ENCODE measurements around the gene IYD.

Gene IYD

GRCh38 chr6:150403458-150404246 lies 34.8 kb downstream of the IYD start:
- TF ChIP-seq CTCF (IDR thresholded peaks at IDR 0.05; ENCODE audit: low read depth, low read length): no peak
- DNase-seq: no peak
- H3K27ac ChIP-seq: no peak overlapping the region

GRCh38 chr6:150406948-150407347 lies 38.1 kb downstream of the IYD start:
- DNase-seq: no peak
- TF ChIP-seq CTCF (IDR thresholded peaks at IDR 0.05; ENCODE audit: low read depth, low read length): no peak
- Histone ChIP-seq H3K9me3 (ENCODE audit: severe bottlenecking) (no peaks in the 10 kb centered on the region), H3K4me3 (ENCODE audit: low read depth, low read length) (no peak overlapping the region), H3K36me3 (no peaks in the 10 kb centered on the region), H3K27me3 (ENCODE audit: insufficient read depth, low read depth, severe bottlenecking) (peaks cover 14% of the 10 kb centered on the region), H3K27ac (no peak overlapping the region)

More at GRCh38 chr6:150403458-150404246, 34.8 kb downstream of the IYD start:
- peaks cover 17% of the 10 kb centered on the region for H3K27me3 ChIP-seq (ENCODE audit: insufficient read depth, low read depth, severe bottlenecking)
- H3K9me3 ChIP-seq (ENCODE audit: severe bottlenecking): no peaks in the 10 kb centered on the region
- H3K4me3 ChIP-seq (ENCODE audit: low read depth, low read length): no peak overlapping the region
- no peaks in the 10 kb centered on the region for H3K36me3 ChIP-seq

- Histone ChIP-seq H3K4me3 (ENCODE audit: low read depth, low read length) (no peak overlapping the region), H3K36me3 (no peaks in the 10 kb centered on the region), H3K27me3 (ENCODE audit: insufficient read depth, low read depth, severe bottlenecking) (peaks cover 21% of the 10 kb centered on the region), H3K27ac (no peak overlapping the region), H3K9me3 (ENCODE audit: severe bottlenecking) (no peaks in the 10 kb centered on the region)
- DNase-seq: no peak
- no peak for TF ChIP-seq CTCF (IDR thresholded peaks at IDR 0.05; ENCODE audit: low read depth, low read length)
Observed at GRCh38 chr6:150408842-150409241, 40.0 kb downstream of the IYD start.

GRCh38 chr6:150409576-150410066 lies 40.8 kb downstream of the IYD start:
- DNase-seq: no peak
- Histone ChIP-seq H3K27me3 (ENCODE audit: insufficient read depth, low read depth, severe bottlenecking) (peaks cover 21% of the 10 kb centered on the region), H3K4me3 (ENCODE audit: low read depth, low read length) (no peak overlapping the region), H3K36me3 (no peaks in the 10 kb centered on the region), H3K27ac (no peak overlapping the region), H3K9me3 (ENCODE audit: severe bottlenecking) (no peaks in the 10 kb centered on the region)
- no peak for TF ChIP-seq CTCF (IDR thresholded peaks at IDR 0.05; ENCODE audit: low read depth, low read length)

- DNase-seq: no peak
- Histone ChIP-seq H3K27ac (no peak overlapping the region), H3K27me3 (ENCODE audit: insufficient read depth, low read depth, severe bottlenecking) (peaks cover 21% of the 10 kb centered on the region), H3K4me3 (ENCODE audit: low read depth, low read length) (no peak overlapping the region), H3K36me3 (no peaks in the 10 kb centered on the region), H3K9me3 (ENCODE audit: severe bottlenecking) (no peaks in the 10 kb centered on the region)
- no peak for TF ChIP-seq CTCF (IDR thresholded peaks at IDR 0.05; ENCODE audit: low read depth, low read length)
Observed at GRCh38 chr6:150410399-150410798, 41.6 kb downstream of the IYD start.

All from WERI-Rb-1 (cell line).